ENCODE results near the gene LAIR2.

LAIR2 gene

DNA sequence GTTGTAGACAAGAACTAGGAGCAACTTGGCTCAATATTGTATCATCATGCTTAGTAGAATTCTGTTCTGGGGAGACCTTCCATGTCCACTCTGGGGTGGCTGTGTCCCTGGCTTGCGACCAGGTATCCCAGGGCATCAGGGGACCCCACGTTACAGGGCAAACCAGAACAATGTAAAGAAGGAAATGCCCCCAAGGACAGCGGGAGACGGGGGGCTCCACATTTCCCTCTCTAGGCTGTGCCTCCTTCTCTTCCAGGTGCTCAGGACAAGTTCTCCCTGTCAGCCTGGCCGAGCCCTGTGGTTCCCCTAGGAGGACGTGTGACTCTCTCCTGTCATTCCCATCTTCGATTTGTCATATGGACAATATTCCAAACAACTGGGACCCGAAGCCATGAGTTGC lies 30.8 kb downstream of the LAIR2 start:
- no peak for DNase-seq (ENCODE audit: low read depth in 1 of 2, low spot score in 1 of 2)

DNA sequence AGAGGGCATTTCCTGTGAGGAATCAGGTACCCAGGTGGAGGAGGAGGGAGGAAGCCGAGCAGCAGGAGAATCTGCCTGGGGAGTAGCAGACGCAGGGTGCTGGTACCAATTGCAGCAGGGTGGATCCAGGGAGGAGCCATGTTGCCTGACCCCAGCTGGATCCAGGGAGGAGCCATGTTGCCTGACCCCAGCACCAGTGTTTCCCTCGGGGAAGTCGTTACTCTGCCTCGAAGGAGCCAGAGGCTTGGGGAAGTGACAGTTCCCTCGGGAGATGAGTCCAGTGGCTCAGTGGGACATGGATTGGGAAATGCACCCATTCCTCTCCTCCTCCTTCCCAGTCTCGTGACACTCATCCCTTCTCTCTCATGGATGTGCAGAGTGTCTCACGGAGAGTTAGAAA lies 31.5 kb downstream of the LAIR2 start:
- no peak for DNase-seq (ENCODE audit: low read depth in 1 of 2, low spot score in 1 of 2)

DNA sequence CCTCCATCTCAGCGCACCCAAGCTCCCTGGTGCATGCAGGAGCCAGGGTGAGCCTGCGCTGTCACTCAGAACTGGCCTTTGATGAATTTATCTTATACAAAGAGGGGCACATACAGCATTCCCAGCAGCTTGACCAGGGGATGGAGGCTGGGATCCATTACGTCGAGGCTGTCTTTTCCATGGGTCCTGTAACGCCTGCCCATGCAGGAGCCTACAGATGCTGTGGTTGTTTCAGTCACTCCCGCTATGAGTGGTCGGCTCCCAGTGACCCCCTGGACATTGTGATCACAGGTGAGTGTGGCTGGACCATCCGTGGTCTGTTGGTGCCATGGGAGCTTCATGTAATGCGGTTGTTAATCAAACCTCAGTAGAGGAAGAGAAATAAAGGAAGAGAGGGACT lies 33.0 kb downstream of the LAIR2 start:
- DNase-seq (ENCODE audit: low read depth in 1 of 2, low spot score in 1 of 2): no peak

DNA sequence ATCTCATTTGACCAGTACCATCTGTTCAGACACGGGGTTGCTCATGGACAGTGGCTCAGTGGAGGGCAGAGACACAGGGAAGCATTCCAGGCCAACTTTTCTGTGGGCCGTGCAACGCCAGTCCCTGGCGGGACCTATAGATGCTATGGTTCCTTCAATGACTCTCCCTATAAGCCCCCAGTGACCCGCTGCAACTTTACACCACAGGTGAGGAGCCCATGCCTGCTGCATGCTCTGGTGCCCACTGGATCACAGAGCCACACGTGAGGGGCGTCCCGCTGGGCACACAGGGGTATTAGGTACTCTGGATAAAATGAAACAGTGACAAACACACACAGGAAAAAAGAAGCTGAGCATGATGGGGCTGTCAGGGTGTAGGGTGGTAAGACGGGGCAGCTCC lies 34.3 kb downstream of the LAIR2 start:
- no peak for DNase-seq (ENCODE audit: low read depth in 1 of 2, low spot score in 1 of 2)

DNA sequence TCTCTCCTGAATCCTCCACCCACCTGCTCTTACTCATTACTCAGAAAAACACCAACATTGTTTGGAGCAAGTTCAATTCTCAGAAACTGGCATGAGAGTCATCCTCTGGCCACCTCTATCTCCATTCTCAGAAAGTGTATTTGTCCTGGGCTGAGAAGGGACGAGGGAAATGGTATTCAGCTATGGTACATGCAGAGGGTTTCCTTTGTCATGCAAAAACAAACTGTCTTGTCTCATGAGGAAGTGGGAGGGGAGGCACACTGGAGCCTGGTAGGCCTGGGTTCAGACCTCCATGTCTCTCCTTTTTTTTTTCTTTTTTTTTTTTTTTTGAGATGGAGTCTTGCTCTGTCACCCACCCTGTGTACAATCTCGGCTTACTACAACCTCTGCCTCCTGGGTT lies 39.1 kb downstream of the LAIR2 start:
- DNase-seq (ENCODE audit: low read depth in 1 of 2, low spot score in 1 of 2): no peak

DNA sequence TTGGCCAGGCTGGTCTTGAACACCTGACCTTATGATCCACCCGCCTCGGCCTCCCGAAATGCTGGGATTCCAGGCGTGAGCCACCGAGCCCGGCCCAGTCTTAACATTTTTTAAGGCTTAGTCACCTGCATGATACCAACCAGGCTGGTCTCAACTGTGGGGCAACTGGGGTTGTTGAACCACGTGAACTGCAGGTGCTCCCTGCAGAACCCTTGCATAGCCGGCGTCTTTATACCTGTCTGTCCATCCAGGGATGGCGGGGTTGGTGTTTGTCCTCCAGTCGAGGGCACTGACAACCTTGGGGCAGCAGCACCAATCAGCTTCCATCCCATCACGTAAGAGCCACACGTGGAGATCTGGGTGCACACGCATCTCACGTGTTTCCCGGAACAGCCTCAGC lies 46.2 kb downstream of the LAIR2 start:
- DNase-seq (ENCODE audit: low read depth in 1 of 2, low spot score in 1 of 2): no peak

DNA sequence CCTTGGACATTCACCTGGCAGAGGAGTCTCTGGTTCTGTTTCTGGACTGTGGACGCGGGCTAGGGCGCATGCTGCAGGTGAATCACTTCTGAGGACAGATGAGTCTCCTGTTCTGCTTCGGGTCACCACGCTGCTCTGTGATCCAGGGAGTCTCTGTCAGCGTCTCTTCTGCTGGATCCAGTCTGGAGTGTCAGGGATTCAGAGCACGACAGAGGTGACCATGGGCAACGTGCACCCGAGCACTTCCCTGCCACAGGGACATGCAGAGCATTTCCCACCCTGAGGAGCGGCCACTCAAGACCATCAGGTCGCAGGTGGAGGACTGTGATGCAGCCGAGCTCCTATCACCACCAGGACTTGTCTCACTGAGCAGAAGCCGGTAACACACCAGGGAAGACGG lies 46.6 kb downstream of the LAIR2 start:
- DNase-seq (ENCODE audit: low read depth in 1 of 2, low spot score in 1 of 2): no peak

DNA sequence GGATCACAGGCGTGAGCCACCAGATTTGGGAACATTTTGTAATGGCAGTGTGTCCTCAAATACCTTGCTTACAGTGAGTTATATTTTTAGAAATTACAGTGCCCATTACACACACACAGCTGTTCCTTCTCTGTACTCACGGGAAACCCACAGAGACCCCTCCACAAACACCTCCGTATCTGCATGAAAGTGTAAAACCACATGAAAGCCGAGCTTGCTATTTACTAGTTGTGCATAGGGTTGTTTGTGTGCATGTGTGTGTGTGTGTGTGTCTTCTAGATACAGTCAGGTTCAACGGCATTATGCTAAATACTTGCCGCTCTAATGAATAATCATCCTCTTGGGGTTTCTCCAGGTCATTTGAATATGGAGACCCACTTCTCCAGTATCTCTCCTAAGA lies 48.7 kb downstream of the LAIR2 start:
- DNase-seq (ENCODE audit: low read depth in 1 of 2, low spot score in 1 of 2): no peak

DNA sequence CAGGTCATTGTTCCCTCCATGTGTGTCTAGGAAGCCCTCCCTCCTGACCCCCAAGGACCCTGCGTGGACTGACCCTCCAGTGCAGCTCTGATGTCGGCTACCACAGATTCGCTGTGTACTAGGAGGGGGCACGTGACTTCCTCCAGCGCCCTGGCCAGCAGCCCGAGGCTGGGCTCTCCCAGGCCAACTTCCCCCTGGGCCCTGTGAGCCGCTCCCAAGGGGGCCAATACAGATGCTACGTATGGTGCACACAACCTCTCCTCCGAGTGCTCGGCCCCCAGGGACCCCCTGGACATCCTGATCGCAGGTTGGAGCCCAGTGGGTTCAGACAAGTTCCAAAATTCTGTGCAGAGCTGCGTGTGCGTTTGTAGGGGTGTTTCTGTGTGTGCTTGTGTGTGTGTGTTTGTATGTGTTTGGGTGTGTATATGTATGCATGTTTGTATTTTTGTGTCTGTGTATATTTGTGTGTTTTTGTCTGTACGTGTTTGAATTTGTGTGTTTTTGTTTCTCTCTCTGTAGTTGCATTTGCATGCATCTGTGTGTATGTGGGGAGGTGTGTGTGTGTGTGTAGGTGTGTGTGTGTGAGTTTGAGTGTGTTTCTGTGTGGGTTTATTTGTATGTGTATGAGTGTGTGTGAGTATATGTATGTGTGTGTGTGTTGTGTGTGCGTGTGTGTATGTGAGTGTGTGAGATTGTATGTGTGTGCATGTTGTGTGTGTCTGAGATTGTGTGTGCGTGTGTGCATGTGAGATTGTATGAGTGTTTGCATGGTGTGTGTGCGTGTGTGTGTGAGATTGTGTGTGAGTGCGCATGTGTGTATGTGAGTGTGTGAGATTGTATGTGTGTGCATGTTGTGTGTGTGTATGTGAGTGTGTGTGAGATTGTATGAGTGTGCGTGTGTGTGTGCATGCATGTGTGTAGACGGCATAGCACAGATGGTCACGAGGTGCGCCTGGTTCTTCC lies 49.6 kb downstream of the LAIR2 start:
- no peak for DNase-seq (ENCODE audit: low read depth in 1 of 2, low spot score in 1 of 2)

DNA sequence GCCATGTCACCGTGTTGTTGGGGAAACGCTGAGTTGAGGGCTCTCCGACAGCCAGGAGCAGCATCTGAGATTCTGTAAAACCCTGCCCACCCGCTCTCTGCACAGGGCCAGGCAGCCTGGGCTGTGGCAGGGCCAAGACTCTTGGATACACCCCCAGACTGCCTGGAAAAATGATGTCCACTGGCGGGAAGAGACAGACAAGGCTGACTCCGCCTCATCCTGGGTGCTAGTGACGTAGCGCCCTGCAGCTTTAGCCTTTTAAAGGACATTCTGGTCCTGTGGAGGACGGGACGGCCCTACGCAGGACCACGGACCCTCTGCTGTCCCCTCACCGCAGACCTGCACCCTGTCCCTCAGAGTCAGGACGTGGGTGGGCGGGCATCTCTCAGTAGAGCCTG lies 50.3 kb downstream of the LAIR2 start:
- DNase-seq (ENCODE audit: low read depth in 1 of 2, low spot score in 1 of 2): no peak

DNA sequence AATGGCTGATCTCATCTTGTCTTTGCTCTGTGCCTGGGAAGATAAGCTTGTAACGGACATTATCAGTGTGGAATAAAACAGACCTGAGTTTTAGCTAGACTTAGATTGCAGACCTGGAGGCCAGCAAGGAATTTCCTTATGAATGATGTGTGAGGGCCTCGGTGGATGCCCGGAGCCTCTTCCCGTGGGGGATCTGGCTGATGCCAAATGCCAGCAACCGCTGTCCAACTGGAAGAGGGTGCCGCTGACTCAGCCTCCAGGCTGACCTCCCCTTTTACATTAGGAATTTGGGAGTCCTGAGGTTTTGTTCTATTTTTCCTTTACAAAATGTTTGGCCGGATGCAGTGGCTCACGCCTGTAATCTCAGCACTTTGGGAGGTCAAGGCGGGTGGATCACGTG lies 51.4 kb downstream of the LAIR2 start:
- no peak for DNase-seq (ENCODE audit: low read depth in 1 of 2, low spot score in 1 of 2)

DNA sequence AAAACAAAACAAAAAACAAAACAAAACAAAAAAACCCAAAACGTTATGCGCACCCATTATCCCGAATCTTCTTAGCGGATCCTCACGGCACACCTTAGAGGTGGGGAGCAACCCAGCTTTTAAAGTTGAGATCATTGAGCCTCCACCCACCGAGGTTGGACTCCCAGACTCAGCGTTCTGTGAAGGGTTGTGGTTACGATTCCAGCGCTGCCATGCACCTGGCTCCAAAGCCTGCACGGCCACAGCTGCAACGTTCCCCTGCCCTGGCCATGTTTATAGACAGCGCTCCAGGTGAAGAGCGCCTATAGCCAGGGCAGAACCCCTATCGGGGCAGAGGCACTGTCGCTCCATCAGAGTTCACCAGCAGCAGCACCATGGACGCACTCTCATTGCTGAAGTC lies 52.3 kb downstream of the LAIR2 start:
- DNase-seq (ENCODE audit: low read depth in 1 of 2, low spot score in 1 of 2): no peak

DNA sequence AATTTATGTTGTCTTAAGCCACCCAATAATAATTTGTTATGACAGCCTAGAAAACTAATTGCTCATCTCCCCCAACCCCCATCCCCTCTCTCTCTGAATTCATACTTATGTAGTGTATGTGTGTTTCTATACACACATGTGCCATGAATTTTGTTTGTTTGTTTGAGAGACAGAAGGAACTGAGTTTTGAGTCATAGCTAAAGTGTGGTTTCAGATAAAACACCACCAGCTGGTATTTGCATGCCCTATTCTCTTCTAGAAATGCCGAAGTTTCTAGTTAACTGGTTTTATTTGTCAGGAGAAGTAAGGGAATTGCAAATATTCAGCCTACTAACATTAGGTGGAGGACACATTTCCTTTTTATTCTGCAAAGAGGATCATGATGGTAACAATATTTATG lies 53.6 kb downstream of the LAIR2 start:
- DNase-seq (ENCODE audit: low read depth in 1 of 2, low spot score in 1 of 2): no peak

DNA sequence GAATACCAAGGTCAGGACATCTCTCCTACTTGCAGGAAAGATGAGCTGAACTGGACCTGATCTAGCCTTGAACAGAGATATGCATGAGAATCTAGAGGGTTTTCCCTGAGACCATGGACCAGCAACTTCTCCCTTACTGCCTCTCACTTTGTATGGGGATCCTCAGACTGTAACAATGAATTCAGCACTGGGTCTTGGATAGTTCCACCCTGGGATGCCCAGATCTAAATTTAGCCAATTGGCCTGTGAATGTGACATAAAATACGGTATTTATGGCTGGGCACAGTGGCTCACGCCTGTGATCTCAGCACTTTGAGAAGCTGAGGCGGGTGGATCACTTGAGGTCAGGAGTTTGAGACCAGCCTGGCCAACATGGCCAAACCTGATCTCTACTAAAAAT lies 55.7 kb downstream of the LAIR2 start:
- no peak for DNase-seq (ENCODE audit: low read depth in 1 of 2, low spot score in 1 of 2)

Measured in stimulated activated CD4-positive, alpha-beta T cell treated with anti-CD3 and anti-CD28 coated beads, Interleukin-15, amount 100 ng/mL, for 1 hour (primary cell).